ENCODE measurements around the gene COL15A1. TPM values are rescaled to one million over a fixed set of nuclear protein-coding genes. Genes with fewer than 3 reads are reported as not detected.
A peak's percentile ranks its signal among the peaks of the same experiment; 100 is the strongest.

COL15A1 gene
- total RNA-seq, 4 donors from 2014 or later = 134 to 256 (median 145) TPM

DNA sequence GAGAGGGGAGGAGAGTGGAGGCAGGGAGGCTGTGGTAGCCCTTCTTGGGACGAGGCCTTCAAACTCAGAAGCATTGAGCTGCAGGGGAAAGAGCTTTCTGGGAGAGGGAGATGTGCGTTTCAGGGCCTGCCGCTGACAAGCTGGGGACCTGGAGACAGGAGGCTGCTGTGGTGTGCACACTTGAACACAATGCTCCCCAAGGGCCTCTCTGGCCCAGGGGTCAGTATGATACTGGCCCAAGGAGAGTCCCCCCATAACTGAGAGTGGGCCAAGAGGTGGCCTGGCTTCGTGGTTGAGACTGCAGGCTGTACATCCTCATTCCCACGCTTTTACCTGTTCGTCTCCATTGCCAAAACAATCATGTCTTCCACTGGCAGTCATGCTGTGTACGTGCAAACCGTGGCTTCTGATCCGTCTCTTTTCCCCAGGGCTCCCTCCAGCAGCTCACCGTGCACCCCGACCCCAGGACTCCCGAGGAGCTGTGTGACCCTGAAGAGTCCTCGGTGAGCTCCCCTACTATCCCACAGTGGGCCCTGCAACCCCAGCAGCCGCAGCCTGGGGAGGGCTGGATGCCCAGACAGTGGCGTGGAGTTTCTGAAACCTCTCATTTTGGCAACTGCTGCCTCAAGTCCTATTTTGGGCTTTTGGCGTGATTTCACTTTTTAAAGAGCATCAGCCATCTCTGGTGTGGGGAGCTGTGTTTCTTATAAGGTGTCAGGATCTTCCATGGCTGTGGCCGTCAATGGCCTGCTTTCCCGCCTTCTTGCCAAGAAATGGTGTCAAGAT is 43.4 kb downstream of the COL15A1 start:
- WGBS = 62% methylated on average over 10 of the region's 18 CpGs

GRCh38 chr9:98989036-98990000 is 45.6 kb downstream of the COL15A1 start:
- Histone ChIP-seq H3K27ac (replicated peaks in 1 of 4) (peak overlapping the region; percentile 19 to 68 (median 56)), H3K4me1 (peaks cover 49 to 72% (median 58%) of the 10 kb centered on the region in 4 donors)
- 78% methylated on average over 12 of the region's 13 CpGs for WGBS

More for the DNA sequence above, 43.4 kb downstream of the COL15A1 start:
- Histone ChIP-seq H3K9me3 (no peaks in the 10 kb centered on the region), H3K36me3 (peaks cover 0 to 41% (median 17%) of the 10 kb centered on the region in 4 donors), H3K27me3 (no peaks in the 10 kb centered on the region), H3K4me1 (peaks cover 40 to 68% (median 51%) of the 10 kb centered on the region in 4 donors), H3K4me3 (peak overlapping the region in 1 of 4 donors; percentile 1), H3K27ac (replicated peaks in 1 of 4) (peak overlapping the region; percentile 62 to 77 (median 69))
- intact Hi-C loops (cut with DNase I) = no loop called here
- TF ChIP-seq, protein P1, sequence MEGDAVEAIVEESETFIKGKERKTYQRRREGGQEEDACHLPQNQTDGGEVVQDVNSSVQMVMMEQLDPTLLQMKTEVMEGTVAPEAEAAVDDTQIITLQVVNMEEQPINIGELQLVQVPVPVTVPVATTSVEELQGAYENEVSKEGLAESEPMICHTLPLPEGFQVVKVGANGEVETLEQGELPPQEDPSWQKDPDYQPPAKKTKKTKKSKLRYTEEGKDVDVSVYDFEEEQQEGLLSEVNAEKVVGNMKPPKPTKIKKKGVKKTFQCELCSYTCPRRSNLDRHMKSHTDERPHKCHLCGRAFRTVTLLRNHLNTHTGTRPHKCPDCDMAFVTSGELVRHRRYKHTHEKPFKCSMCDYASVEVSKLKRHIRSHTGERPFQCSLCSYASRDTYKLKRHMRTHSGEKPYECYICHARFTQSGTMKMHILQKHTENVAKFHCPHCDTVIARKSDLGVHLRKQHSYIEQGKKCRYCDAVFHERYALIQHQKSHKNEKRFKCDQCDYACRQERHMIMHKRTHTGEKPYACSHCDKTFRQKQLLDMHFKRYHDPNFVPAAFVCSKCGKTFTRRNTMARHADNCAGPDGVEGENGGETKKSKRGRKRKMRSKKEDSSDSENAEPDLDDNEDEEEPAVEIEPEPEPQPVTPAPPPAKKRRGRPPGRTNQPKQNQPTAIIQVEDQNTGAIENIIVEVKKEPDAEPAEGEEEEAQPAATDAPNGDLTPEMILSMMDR (IDR thresholded peaks at IDR 0.05) = peak in 1 of 3 experiments; percentile 17
- TF ChIP-seq POLR2AphosphoS5 (IDR thresholded peaks at IDR 0.05) (peak; percentile 15 to 27), POLR2A (IDR thresholded peaks at IDR 0.05; ENCODE audit: low read depth) (no peak), EP300 (IDR thresholded peaks at IDR 0.05) (no peak)
- DNase-seq (ENCODE audit: extremely low spot score) = no peak

GRCh38 chr9:98990181-98990870 is 46.6 kb downstream of the COL15A1 start:
- H3K4me1 ChIP-seq = peaks cover 58 to 78% (median 66%) of the 10 kb centered on the region in 4 donors
- intact Hi-C loops (cut with DNase I) = no loop called here

More at GRCh38 chr9:98989036-98990000, 45.6 kb downstream of the COL15A1 start:
- Histone ChIP-seq H3K9me3 (no peaks in the 10 kb centered on the region), H3K36me3 (peaks cover 0 to 53% (median 19%) of the 10 kb centered on the region in 4 donors), H3K27me3 (no peaks in the 10 kb centered on the region), H3K4me3 (no peak overlapping the region)
- no peak for DNase-seq (ENCODE audit: extremely low spot score)
- intact Hi-C loops (cut with DNase I) = no loop called here
- TF ChIP-seq, protein P1 (IDR thresholded peaks at IDR 0.05) = peak in 1 of 3 experiments; percentile 4
- TF ChIP-seq POLR2A (IDR thresholded peaks at IDR 0.05; ENCODE audit: low read depth) (no peak), EP300 (IDR thresholded peaks at IDR 0.05) (no peak), POLR2AphosphoS5 (IDR thresholded peaks at IDR 0.05) (peak; percentile 48 to 57)

More at GRCh38 chr9:98990181-98990870, 46.6 kb downstream of the COL15A1 start:
- H3K27me3 ChIP-seq = no peaks in the 10 kb centered on the region
- 94% methylated on average over 8 of the region's 8 CpGs for WGBS
- no peaks in the 10 kb centered on the region for H3K9me3 ChIP-seq
- H3K36me3 ChIP-seq = peaks cover 0 to 53% (median 19%) of the 10 kb centered on the region in 4 donors
- no peak for DNase-seq (ENCODE audit: extremely low spot score)
- H3K4me3 ChIP-seq = no peak overlapping the region
- peak overlapping the region in 3 of 4 donors; percentile 53 to 68 (median 59) for H3K27ac ChIP-seq (replicated peaks in 1 of 4)
- no peak for TF ChIP-seq POLR2A (IDR thresholded peaks at IDR 0.05; ENCODE audit: low read depth)
- TF ChIP-seq, protein P1 (IDR thresholded peaks at IDR 0.05) = no peak

Data from esophagus muscularis mucosa (tissue), 4 donors.